Endothelial cell of umbilical vein (primary cell): Measurements from ENCODE around the gene GAL3ST3. TPM values are rescaled to one million over a fixed set of nuclear protein-coding genes. Genes with fewer than 3 reads are reported as not detected.

Experiments used
- BruUV-seq: library from RNA; stranded (reverse); fragments of 400-500 nt; replicated peaks from 2 replicates; lab custom pipeline; 2021; lab: Mats Ljungman, UMichigan
- CTCF ChIA-PET: fragments of 300-600, 350-600 bp; sonication (Branson Sonifier 250); formaldehyde crosslinking; loops from one replicate; lab custom pipeline; 2021; ENCODE audit warnings: antibody characterized with exemption, inconsistent platforms; lab: Charles Lee
- POLR2A ChIA-PET: fragments of 300-600, 350-600 bp; sonication (Branson Sonifier 250); formaldehyde crosslinking; loops from one replicate; lab custom pipeline; 2021; ENCODE audit warnings: antibody characterized with exemption, inconsistent platforms; lab: Charles Lee
- DNase-seq: peaks from one replicate; pipeline ENCODE4 v3.0.0-alpha.2; 2011; ENCODE audit warnings: low read depth, low spot score
- FAIRE-seq: peaks from 2 replicates; lab custom pipeline; 2011; peaks lifted over from hg19 to GRCh38; lab: Jason Lieb, UNC
- H2AFZ ChIP-seq: 2 replicates; pipeline ENCODE4 v1.6.0; 2012; ENCODE audit warnings: low read depth, low read length, control low read depth, inconsistent platforms
- H3K27ac ChIP-seq: 2 replicates; pipeline ENCODE4 v1.5.1; 2011; ENCODE audit warnings: low read depth, mild to moderate bottlenecking, control low read depth, low read length, moderate library complexity; ENCODE audit not compliant: insufficient read depth
- H3K27me3 ChIP-seq, 2 experiments: 2 replicates each; pipeline versions ENCODE4 v1.6.0 to v1.6.1; 2011; ENCODE audit warnings: low read length in 2 of 2, mixed read lengths in 1 of 2; ENCODE audit not compliant: control insufficient read depth in 2 of 2, insufficient read depth in 2 of 2
- H3K36me3 ChIP-seq, 2 experiments: 2 replicates in 1 of 2; 3 replicates in 1 of 2; pipeline ENCODE4 v1.5.1; 2011; ENCODE audit warnings: low read length in 2 of 2, mild to moderate bottlenecking in 1 of 2, moderate library complexity in 1 of 2; ENCODE audit not compliant: control insufficient read depth in 2 of 2, insufficient read depth in 2 of 2; ENCODE audit errors: extremely low read depth in 1 of 2
- H3K4me1 ChIP-seq: 3 replicates; pipeline ENCODE4 v1.5.1; 2011; ENCODE audit warnings: mild to moderate bottlenecking, low read length; ENCODE audit not compliant: control insufficient read depth, insufficient read depth; ENCODE audit errors: extremely low read depth
- H3K4me2 ChIP-seq: 2 replicates; pipeline ENCODE4 v1.6.1; 2011; ENCODE audit warnings: low read length, control low read depth, mixed read lengths; ENCODE audit not compliant: insufficient read depth
- H3K4me3 ChIP-seq, 3 experiments: fragments of 200-600 bp in 1 of 3; sonication (generic), shearing (Covaris generic) in 1 of 3; replicated peaks in 1 of 3; 2 replicates each; pipeline ENCODE4 v1.5.1; 2011 to 2016; ENCODE audit warnings: control low read depth in 3 of 3, low read length in 3 of 3, mild to moderate bottlenecking in 2 of 3, inconsistent platforms in 1 of 3, low read depth in 1 of 3, moderate library complexity in 1 of 3; ENCODE audit not compliant: insufficient read depth in 1 of 3
- H3K79me2 ChIP-seq: 2 replicates; pipeline ENCODE4 v1.6.0; 2012; ENCODE audit warnings: low read length, inconsistent platforms; ENCODE audit not compliant: control insufficient read depth, insufficient read depth
- H3K9ac ChIP-seq: replicated peaks from 2 replicates; pipeline ENCODE3; 2011; ENCODE audit warnings: low read length, control low read depth; ENCODE audit not compliant: insufficient read depth; ENCODE audit errors: extremely low read depth
- H3K9me1 ChIP-seq: replicated peaks from 3 replicates; pipeline ENCODE4 v1.6.0; 2011; ENCODE audit warnings: mild to moderate bottlenecking, low read length; ENCODE audit not compliant: control insufficient read depth, insufficient read depth; ENCODE audit errors: extremely low read depth
- H3K9me3 ChIP-seq: replicated peaks from 2 replicates; pipeline ENCODE4 v1.5.1; 2012; ENCODE audit warnings: low read length, inconsistent platforms; ENCODE audit not compliant: control insufficient read depth, insufficient read depth
- H4K20me1 ChIP-seq: replicated peaks from 2 replicates; pipeline ENCODE3; 2011; ENCODE audit warnings: mild to moderate bottlenecking, low read length; ENCODE audit not compliant: control insufficient read depth, insufficient read depth; ENCODE audit errors: extremely low read depth
- EZH2 ChIP-seq: IDR thresholded peaks from 2 replicates; pipeline ENCODE4 v1.6.1; 2012; ENCODE audit warnings: borderline replicate concordance, low read depth, mild to moderate bottlenecking, moderate library complexity, low read length, inconsistent platforms; ENCODE audit not compliant: severe bottlenecking
- FOS ChIP-seq: IDR thresholded peaks from 2 replicates; pipeline ENCODE4 v1.6.1; 2011; ENCODE audit warnings: mild to moderate bottlenecking, low read length, moderate library complexity, borderline replicate concordance; ENCODE audit not compliant: insufficient read depth
- GATA2 ChIP-seq: IDR thresholded peaks from 2 replicates; pipeline ENCODE4 v1.7.0; 2011; ENCODE audit warnings: low read depth, mild to moderate bottlenecking, moderate library complexity, mixed read lengths, low read length; ENCODE audit not compliant: insufficient read length, insufficient read depth
- JUN ChIP-seq: IDR thresholded peaks from 2 replicates; pipeline ENCODE4 v1.6.1; 2011; ENCODE audit warnings: borderline replicate concordance, low read depth; ENCODE audit not compliant: insufficient read length, insufficient read depth
- MYC ChIP-seq: IDR thresholded peaks from one replicate; pipeline ENCODE4 v1.6.1; 2011; ENCODE audit warnings: mild to moderate bottlenecking, low read depth, low read length
- POLR2A ChIP-seq: IDR thresholded peaks from 2 replicates; pipeline ENCODE4 v1.6.1; 2012; ENCODE audit warnings: low read depth, mild to moderate bottlenecking, control low read depth, low read length
- POLR2AphosphoS5 ChIP-seq: IDR thresholded peaks from 2 replicates; pipeline ENCODE4 v1.6.1; 2012; ENCODE audit warnings: low read depth, mild to moderate bottlenecking, control low read depth, low read length, moderate library complexity; ENCODE audit not compliant: insufficient read depth
- dilution Hi-C: fragments of 300-500 bp; cut with MboI; formaldehyde crosslinking; loops from one replicate; pipeline ENCODE4 v1.15.0; 2019; ENCODE audit warnings: low sequenced_read_pairs; ENCODE audit not compliant: extremely low pct_ligation_motif_present
- intact Hi-C: fragments of 100-400 bp; cut with micrococcal nuclease; formaldehyde crosslinking; loops from one replicate; pipeline ENCODE4 v1.10.0; 2022
- polyA plus RNA-seq, 4 experiments: library from polyadenylated mRNA; depleted of rRNA in 3 of 4; stranded (reverse) in 3 of 4; unstranded in 1 of 4; fragments of >200 nt; gene quantifications; 2 replicates each; pipeline versions ENCODE4 v1.2.1 to v1.2.3, GENCODE V29; 2011 to 2012; ENCODE audit warnings: missing spikeins in 1 of 4
- total RNA-seq: library from RNA; stranded (reverse); gene quantifications from 2 replicates; pipeline ENCODE4 v1.2.3, GENCODE V29; 2021
- TF ChIP-seq, protein P1 (sequence below), 2 donors: IDR thresholded peaks; 1 replicate in 1 of 2; 2 replicates in 1 of 2; pipeline ENCODE4 v1.5.1; 2011; ENCODE audit warnings: low read length in 2 of 2, mild to moderate bottlenecking in 2 of 2, moderate library complexity in 2 of 2, control low read depth in 1 of 2, inconsistent platforms in 1 of 2, low read depth in 1 of 2; ENCODE audit not compliant: insufficient read depth in 1 of 2; ENCODE audit errors: extremely low read depth in 1 of 2
- TF ChIP-seq, protein P2 (sequence below): IDR thresholded peaks from 2 replicates; pipeline ENCODE4 v1.6.1; 2011; ENCODE audit not compliant: insufficient read depth, insufficient read length

Gene GAL3ST3
- total and polyA plus RNA-seq, 2 donors (not counting 3 experiments of a cell fraction or from before 2014, with no cell fraction given), result 0.15 TPM; not detected in 1

DNA sequence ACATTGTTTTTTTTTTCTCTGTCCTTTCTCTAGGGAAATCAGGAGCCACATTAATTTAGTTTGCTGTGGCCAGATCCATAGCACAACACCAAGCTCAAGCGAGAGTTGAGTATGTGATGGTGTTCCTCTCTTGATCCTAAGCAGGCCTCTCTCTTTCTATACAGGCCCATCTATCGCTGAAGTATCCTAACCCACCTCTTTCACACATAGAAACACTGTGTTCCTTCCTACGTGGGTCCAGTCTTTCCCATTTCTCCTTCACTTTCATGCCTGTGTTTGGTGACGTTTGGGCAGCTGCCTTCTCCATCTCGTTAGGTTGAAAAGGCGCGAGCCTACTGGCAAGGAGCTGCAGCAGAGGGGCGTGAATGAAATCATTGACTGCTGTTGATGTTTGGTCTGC, 23.6 kb upstream of the GAL3ST3 start:
- no peak overlapping the region for H3K9ac ChIP-seq
- H3K27me3 ChIP-seq, result no peaks in the 10 kb centered on the region
- no peak for FAIRE-seq
- no peak overlapping the region for H3K27ac ChIP-seq
- intact Hi-C loops (loop anchor here (5.0 kb wide), 1 partner anchor 40 kb away; no protein-coding TSS in a partner anchor), dilution Hi-C loops (no loop called here)
- TF ChIP-seq MYC (no peak), GATA2 (no peak), JUN (no peak), FOS (no peak), POLR2AphosphoS5 (no peak), POLR2A (no peak), EZH2 (no peak)
- TF ChIP-seq, protein P1, sequence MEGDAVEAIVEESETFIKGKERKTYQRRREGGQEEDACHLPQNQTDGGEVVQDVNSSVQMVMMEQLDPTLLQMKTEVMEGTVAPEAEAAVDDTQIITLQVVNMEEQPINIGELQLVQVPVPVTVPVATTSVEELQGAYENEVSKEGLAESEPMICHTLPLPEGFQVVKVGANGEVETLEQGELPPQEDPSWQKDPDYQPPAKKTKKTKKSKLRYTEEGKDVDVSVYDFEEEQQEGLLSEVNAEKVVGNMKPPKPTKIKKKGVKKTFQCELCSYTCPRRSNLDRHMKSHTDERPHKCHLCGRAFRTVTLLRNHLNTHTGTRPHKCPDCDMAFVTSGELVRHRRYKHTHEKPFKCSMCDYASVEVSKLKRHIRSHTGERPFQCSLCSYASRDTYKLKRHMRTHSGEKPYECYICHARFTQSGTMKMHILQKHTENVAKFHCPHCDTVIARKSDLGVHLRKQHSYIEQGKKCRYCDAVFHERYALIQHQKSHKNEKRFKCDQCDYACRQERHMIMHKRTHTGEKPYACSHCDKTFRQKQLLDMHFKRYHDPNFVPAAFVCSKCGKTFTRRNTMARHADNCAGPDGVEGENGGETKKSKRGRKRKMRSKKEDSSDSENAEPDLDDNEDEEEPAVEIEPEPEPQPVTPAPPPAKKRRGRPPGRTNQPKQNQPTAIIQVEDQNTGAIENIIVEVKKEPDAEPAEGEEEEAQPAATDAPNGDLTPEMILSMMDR (IDR thresholded peaks at IDR 0.05; ENCODE audit: extremely low read depth in 1 of 2, insufficient read depth in 1 of 2, low read depth in 1 of 2, low read length in 2 of 2), result no peak
- TF ChIP-seq, protein P2, sequence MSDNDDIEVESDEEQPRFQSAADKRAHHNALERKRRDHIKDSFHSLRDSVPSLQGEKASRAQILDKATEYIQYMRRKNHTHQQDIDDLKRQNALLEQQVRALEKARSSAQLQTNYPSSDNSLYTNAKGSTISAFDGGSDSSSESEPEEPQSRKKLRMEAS, result no peak
- H2AFZ ChIP-seq, result no peak overlapping the region
- H3K79me2 ChIP-seq, result peaks cover 35% of the 10 kb centered on the region
- no peak overlapping the region for H3K4me3 ChIP-seq
- H3K4me1 ChIP-seq, result peaks cover 21% of the 10 kb centered on the region
- H3K9me3 ChIP-seq, result no peaks in the 10 kb centered on the region
- POLR2A ChIA-PET, result no interaction called here
- CTCF ChIA-PET, result no interaction called here
- no peak overlapping the region for H3K4me2 ChIP-seq
- BruUV-seq, result no TSS peak
- H3K36me3 ChIP-seq, result peaks cover 13 to 14% of the 10 kb centered on the region in 2 experiments
- no peak for DNase-seq
- peaks cover 2% of the 10 kb centered on the region for H4K20me1 ChIP-seq
- H3K9me1 ChIP-seq, result no peaks in the 10 kb centered on the region
